HG03095 (cell line): Measurements from ENCODE around the gene WBP1L.
"Not testable (repeated sequence)": the region's sequence is repeated elsewhere in the genome, so short reads cannot be mapped to it uniquely, and the experiment has no call there.

Source experiments
- ATAC-seq: cut with Tn5 transposase; IDR thresholded peaks from one replicate; pipeline ENCODE4 v1.9.1; 2021; ENCODE audit warnings: moderate library complexity; ENCODE audit not compliant: unreplicated experiment

Gene WBP1L

DNA sequence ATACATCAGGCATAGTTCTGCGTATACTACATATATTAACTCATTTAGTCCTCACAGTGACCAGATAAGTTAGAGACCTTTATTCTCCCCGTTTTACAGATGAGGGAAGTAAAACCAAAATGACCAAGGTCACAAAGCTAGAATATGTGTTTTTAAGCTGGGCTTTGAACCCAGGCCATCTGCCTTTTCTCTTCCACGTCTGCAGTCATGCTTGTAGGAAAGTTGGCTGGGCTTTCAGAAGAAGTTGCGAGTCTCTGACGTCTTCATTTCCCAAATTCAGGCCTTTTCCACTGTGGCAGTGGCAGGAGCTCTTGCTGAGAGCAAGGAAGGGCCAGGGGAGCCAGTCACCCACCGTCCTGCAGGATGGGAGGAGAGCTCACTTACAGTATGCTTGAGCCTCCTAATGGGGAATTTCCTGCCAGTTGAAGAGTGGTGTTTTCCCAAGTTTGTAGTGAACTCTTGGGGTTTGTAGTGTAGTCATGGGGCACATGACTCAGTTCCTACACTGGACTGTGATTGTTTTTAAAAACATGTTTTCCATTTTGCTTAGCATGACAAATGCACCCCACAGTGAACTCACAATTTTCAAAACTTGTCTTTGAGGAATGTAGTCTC, 59.3 kb downstream of the WBP1L start:
- ATAC-seq = no peak

DNA sequence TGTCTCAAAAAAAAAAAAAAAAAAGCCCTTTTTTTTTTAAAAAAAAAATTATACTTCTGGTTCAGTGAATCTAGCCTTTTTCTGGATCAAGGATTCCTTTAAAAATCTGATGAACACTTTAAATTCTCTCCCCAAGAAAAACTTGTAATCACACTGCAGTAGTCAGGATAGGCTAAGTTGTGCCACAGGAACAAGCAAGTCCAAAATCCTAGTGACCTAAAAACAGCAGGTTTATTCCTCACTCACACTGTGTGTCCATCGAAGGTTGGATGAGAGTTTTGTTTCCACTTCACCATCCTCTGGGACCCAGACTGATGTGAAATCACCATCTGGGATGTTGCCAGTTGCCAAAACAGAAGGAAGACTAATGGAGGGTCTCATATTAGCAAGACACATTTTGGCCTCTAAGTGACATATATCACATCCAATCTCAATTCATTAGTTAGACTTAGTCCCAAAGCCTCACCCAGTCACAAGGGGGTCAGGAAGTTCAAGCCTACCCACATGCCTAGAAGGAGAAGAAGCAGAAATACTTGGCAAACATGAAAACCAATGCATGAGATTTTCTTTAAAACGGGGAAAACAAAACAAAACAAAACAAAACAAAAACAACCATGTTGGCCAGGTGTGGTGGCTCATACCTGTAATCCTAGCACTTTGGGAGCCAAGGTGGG, 60.8 kb downstream of the WBP1L start:
- ATAC-seq = no peak

- ATAC-seq = no peak
Measured at GRCh38 chr10:102808380-102808779, 64.6 kb downstream of the WBP1L start.

DNA sequence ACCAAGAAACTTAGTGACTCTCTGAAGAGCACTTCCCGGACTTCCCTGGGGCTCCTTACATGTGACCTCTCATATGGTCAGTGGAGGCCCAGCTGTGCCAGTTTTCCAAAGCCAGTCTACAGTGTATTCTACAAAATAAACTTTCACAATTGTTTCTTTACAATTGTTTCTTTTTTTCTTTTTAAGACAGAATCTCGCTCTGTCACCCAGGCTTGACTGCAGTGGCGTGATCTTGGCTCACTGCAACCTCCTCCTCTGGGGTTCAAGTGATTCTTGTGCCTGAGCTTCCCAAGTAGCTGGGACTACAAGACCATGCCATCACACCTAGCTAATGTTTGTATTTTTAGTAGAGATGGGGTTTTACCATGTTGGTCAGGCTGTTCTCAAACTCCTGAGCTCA, 67.6 kb downstream of the WBP1L start:
- no peak for ATAC-seq

GRCh38 chr10:102812231-102812876, 68.6 kb downstream of the WBP1L start:
- ATAC-seq = no peak

DNA sequence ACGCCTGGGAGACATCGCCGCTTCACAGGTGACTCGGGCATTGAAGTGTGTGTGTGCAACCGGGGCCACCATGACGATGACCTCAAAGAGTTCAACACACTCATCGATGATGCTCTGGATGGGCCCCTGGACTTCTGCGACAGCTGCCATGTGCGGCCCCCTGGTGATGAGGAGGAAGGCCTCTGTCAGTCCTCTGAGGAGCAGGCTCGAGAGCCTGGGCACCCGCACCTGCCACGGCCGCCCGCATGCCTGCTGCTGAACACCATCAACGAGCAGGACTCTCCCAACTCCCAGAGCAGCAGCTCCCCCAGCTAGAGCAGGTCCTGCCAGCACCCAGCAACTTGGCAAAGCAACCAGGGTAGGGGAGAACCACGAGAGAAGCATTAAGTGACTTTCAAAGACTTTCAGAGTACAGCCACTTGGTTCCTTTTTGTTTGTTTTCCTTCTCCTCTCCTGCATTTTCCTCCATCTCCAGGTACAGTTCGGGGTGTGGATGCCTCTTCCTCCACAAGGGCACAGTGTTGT, 69.3 kb downstream of the WBP1L start:
- ATAC-seq = no peak

- ATAC-seq = no peak
Measured at GRCh38 chr10:102813734-102814452, 70.1 kb downstream of the WBP1L start.

DNA sequence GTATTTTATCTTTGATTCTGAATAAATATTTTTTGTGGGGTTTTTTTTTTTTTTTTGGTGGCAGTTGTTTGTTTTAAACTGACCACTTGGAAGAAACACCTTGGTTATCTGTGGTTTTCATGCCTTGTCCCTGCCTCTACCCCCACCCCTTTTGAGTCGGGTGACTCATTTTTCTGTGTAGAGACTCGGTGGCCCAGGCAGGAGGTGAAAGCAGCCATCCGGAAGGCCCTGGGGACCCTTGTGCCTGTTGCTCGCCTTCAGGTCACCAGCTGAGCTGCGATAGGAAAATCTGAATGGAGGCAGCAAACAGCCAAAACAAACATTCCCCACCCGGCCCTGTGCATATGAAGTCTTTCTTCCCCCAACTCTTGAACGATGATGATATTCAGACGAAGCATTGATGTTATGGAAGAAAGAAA, 70.7 kb downstream of the WBP1L start:
- no peak for ATAC-seq

GRCh38 chr10:102814873-102815661, 71.3 kb downstream of the WBP1L start:
- ATAC-seq = no peak

- ATAC-seq = no peak
Measured at GRCh38 chr10:102815790-102816549, 72.2 kb downstream of the WBP1L start.

DNA sequence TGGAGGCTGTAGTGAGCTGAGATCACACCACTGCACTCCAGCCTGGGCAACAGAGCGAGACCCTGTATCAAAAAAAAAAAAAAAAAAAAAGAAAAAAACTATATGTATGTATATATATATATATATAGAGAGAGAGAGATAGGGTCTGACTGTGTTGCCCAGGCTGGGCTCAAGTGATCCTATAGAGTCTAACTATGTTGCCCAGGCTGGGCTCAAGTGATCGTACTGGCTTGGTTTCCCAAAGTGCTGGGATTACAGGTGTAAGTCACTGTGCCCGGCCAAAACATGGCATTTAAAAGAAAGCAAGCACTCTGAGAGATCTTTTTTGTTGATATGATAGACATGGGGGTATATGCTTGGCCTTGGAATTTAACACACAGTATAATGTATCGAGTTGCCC, 73.4 kb downstream of the WBP1L start:
- no peak for ATAC-seq

DNA sequence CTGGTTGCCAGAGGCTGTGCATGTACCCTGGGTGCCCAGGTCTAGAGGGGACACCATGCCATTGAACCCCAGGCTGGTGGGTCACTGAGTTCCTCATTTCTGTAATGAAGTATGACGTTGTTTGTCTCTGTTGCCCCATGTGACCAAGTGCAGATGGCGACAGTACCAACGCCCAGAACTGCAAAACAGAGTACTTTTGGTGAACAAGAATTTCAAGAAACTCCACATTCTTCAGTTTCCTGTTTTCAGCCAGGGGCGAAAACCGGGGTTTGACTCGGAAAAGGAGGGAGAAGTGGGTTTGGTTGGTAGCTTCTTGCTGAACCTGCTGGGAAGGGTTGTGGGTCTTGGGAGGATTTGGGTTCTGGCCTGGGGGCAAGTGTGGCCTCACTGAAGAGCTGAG, 75.3 kb downstream of the WBP1L start:
- ATAC-seq = no peak

GRCh38 chr10:102820008-102820407, 76.3 kb downstream of the WBP1L start:
- ATAC-seq = not testable (repeated sequence)

GRCh38 chr10:102822222-102822621, 78.5 kb downstream of the WBP1L start:
- no peak for ATAC-seq

- no peak for ATAC-seq
Measured at GRCh38 chr10:102824664-102825063, 80.9 kb downstream of the WBP1L start.

DNA sequence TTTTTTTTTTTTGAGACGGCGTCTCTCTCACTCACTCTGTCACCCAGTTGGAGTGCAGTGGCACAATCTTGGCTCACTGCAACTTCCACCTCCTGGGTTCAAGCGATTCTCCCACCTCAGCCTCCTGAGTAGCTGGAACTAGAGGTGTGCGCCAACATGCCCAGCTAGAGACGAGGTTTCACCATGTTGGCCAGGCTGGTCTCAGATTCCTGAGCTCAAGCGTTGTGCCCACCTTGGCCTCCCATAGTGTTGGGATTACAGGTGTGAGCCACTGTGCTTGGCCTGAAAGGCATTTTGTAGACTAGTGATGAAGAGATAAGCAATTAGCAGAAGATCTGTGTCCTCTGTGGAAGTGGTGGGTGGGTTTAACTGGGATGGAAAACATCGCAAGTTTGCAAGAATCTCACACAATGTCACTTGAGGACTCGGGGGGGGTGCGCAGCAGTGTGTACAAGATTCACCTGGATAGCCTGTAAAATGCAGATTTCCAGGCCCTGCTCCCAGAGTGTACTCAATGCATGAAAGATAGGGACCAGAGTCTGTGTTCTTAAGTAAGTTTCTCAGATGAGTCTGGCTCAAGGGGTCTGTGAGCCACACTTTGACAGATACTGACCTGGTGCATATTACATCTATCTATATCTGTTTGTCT, 82.5 kb downstream of the WBP1L start:
- no peak for ATAC-seq

DNA sequence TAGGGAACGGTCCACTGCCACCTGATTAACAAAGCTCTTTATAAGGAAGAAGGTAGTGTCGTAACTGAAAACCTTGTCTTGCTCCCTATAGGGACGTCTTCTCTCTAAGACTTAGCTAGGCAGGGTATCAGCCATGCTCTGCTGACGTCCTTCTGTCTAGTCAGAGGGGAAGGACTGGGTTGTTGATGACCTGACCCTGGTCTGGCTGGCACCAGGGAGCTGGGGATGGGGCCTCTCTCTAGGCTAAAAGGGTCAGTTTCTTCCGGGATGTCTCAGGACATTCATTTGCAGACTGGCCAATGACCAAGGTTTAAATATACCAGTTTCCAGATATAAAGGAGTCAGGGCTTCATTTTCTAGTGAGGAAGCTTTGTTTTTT, 83.8 kb downstream of the WBP1L start:
- ATAC-seq = no peak

- ATAC-seq = no peak
Measured at GRCh38 chr10:102831322-102832071, 87.7 kb downstream of the WBP1L start.

DNA sequence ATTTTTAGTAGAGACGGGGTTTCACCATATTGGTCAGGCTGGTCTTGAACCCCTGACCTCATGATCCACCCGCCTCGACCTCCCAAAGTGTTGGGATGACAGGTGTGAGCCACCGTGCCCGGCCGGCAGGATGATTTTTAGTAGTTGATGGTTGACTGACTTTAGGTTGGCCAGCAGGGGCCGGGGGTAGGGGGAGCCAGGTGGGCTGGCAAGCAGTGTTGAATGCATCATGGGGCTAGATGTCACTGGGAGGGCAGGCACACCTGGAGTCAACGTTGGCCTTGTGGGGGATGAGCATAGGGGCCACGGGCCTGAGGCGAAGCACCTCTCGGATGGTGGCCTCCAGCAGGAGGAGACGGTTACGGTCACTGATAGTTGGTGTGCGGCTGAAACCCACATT, 88.5 kb downstream of the WBP1L start:
- ATAC-seq = no peak
